ENCODE results near the gene NEK2.

DNA sequence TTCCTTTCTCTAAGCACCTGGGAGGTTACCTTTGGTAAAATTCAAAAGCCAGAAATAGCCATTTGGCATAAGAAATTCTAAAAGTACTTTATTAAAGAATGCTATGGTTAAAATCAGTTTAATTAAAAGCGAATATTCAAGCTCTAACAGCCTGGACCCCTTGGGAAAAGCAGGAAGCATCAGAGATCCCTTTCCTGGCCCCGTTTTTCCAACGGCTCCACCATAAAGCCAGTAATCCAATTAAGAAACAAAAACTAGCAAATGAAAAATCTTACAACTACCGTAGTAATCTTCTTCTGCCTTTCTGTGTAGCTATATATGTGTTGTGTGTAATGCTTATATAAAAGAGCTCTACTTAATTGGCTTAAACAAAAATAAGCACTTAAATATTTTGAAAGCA is 33.5 kb upstream of the NEK2 start:
- no peak for TF ChIP-seq POLR2A (IDR thresholded peaks at IDR 0.05)
- TF ChIP-seq, protein P1, sequence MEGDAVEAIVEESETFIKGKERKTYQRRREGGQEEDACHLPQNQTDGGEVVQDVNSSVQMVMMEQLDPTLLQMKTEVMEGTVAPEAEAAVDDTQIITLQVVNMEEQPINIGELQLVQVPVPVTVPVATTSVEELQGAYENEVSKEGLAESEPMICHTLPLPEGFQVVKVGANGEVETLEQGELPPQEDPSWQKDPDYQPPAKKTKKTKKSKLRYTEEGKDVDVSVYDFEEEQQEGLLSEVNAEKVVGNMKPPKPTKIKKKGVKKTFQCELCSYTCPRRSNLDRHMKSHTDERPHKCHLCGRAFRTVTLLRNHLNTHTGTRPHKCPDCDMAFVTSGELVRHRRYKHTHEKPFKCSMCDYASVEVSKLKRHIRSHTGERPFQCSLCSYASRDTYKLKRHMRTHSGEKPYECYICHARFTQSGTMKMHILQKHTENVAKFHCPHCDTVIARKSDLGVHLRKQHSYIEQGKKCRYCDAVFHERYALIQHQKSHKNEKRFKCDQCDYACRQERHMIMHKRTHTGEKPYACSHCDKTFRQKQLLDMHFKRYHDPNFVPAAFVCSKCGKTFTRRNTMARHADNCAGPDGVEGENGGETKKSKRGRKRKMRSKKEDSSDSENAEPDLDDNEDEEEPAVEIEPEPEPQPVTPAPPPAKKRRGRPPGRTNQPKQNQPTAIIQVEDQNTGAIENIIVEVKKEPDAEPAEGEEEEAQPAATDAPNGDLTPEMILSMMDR (IDR thresholded peaks at IDR 0.05), result no peak

All from uterus (tissue), 2 donors.